ENCODE data around the gene TUBGCP3.

- TF ChIP-seq YY1 (IDR thresholded peaks at IDR 0.05; ENCODE audit: insufficient read depth, insufficient read length), result no peak
- TF ChIP-seq ZNF274 (IDR thresholded peaks at IDR 0.05; ENCODE audit: low read depth, low read length), result no peak
- TF ChIP-seq SUZ12 (IDR thresholded peaks at IDR 0.05; ENCODE audit: extremely low read depth, insufficient read depth, insufficient read length), result no peak
Observed at GRCh38 chr13:112487127-112487517, 100.8 kb downstream of the TUBGCP3 start.
